ENCODE measurements around the gene TBX20. TPM values are rescaled to one million over a fixed set of nuclear protein-coding genes. Genes with fewer than 3 reads are reported as not detected.
"Not testable (repeated sequence)": the region's sequence is repeated elsewhere in the genome, so short reads cannot be mapped to it uniquely, and the experiment has no call there.

TBX20 gene
- total and polyA plus RNA-seq, 2 of the 13 experiments (the other 11 are each of a cell fraction or from before 2014, with no cell fraction given) = not detected

GRCh38 chr7:35180665-35181064 is 73.2 kb downstream of the TBX20 start:
- H3K4me2 ChIP-seq (ENCODE audit: low read depth, low read length); H3K9me3 ChIP-seq (ENCODE audit: low read length); intact Hi-C loops (cut with micrococcal nuclease; ENCODE audit: unreplicated experiment); CTCF ChIA-PET (ENCODE audit: low intra/inter-chr PET ratio, low total read pairs); H4K20me1 ChIP-seq (ENCODE audit: insufficient read depth, low read length); BruUV-seq (replicated peaks); ATAC-seq; H3K9ac ChIP-seq (ENCODE audit: insufficient read depth, low read depth, low read length); H2AFZ ChIP-seq (ENCODE audit: low read length); H3K27ac ChIP-seq (ENCODE audit: extremely low read length, insufficient read depth, low read length); H3K79me2 ChIP-seq (ENCODE audit: insufficient read depth, low read length); FAIRE-seq; H3K4me1 ChIP-seq (ENCODE audit: insufficient read depth, low read length); DNase-seq (ENCODE audit: low spot score); H3K27me3 ChIP-seq (ENCODE audit: control insufficient read depth in 1 of 2, insufficient read depth in 2 of 2, low read length in 2 of 2); POLR2A ChIA-PET; H3K4me3 ChIP-seq (replicated peaks in 1 of 3; ENCODE audit: insufficient read depth in 1 of 3, low read depth in 2 of 3, low read length in 3 of 3); H3K36me3 ChIP-seq (replicated peaks in 1 of 2; ENCODE audit: control insufficient read depth in 1 of 2, insufficient read depth in 2 of 2, low read length in 2 of 2): not testable (repeated sequence)
- in situ Hi-C loops (cut with HindIII; ENCODE audit: extremely low pct_ligation_motif_present, low pct_unique_long_range_greater_than_20kb) = loop anchor here (25.0 kb wide), 1 partner anchor 357 kb away; no protein-coding TSS in a partner anchor
- WGBS (ENCODE audit: low lambda C conversion rate) = 38% methylated on average over 6 of the region's 6 CpGs

- intact Hi-C loops (cut with micrococcal nuclease; ENCODE audit: unreplicated experiment); H4K20me1 ChIP-seq (ENCODE audit: insufficient read depth, low read length); DNase-seq (ENCODE audit: low spot score); H3K27me3 ChIP-seq (ENCODE audit: control insufficient read depth in 1 of 2, insufficient read depth in 2 of 2, low read length in 2 of 2); ATAC-seq; FAIRE-seq; H3K79me2 ChIP-seq (ENCODE audit: insufficient read depth, low read length); H3K4me3 ChIP-seq (replicated peaks in 1 of 3; ENCODE audit: insufficient read depth in 1 of 3, low read depth in 2 of 3, low read length in 3 of 3); H3K9me3 ChIP-seq (ENCODE audit: low read length); CTCF ChIA-PET (ENCODE audit: low intra/inter-chr PET ratio, low total read pairs); H3K36me3 ChIP-seq (replicated peaks in 1 of 2; ENCODE audit: control insufficient read depth in 1 of 2, insufficient read depth in 2 of 2, low read length in 2 of 2); BruUV-seq (replicated peaks); H2AFZ ChIP-seq (ENCODE audit: low read length); in situ Hi-C loops (cut with HindIII; ENCODE audit: extremely low pct_ligation_motif_present, low pct_unique_long_range_greater_than_20kb); H3K4me1 ChIP-seq (ENCODE audit: insufficient read depth, low read length); H3K4me2 ChIP-seq (ENCODE audit: low read depth, low read length); H3K9ac ChIP-seq (ENCODE audit: insufficient read depth, low read depth, low read length); H3K27ac ChIP-seq (ENCODE audit: extremely low read length, insufficient read depth, low read length); POLR2A ChIA-PET: not testable (repeated sequence)
- WGBS (ENCODE audit: low lambda C conversion rate) = 3% methylated on average over 2 of the region's 2 CpGs
Measured at GRCh38 chr7:35173176-35173575, 80.7 kb downstream of the TBX20 start.

- WGBS (ENCODE audit: low lambda C conversion rate) = 18% methylated on average over 4 of the region's 4 CpGs
- H3K27ac ChIP-seq (ENCODE audit: extremely low read length, insufficient read depth, low read length); ATAC-seq; intact Hi-C loops (cut with micrococcal nuclease; ENCODE audit: unreplicated experiment); DNase-seq (ENCODE audit: low spot score); POLR2A ChIA-PET; H3K9ac ChIP-seq (ENCODE audit: insufficient read depth, low read depth, low read length); H3K27me3 ChIP-seq (ENCODE audit: control insufficient read depth in 1 of 2, insufficient read depth in 2 of 2, low read length in 2 of 2); H2AFZ ChIP-seq (ENCODE audit: low read length); H3K36me3 ChIP-seq (replicated peaks in 1 of 2; ENCODE audit: control insufficient read depth in 1 of 2, insufficient read depth in 2 of 2, low read length in 2 of 2); in situ Hi-C loops (cut with HindIII; ENCODE audit: extremely low pct_ligation_motif_present, low pct_unique_long_range_greater_than_20kb); H3K4me1 ChIP-seq (ENCODE audit: insufficient read depth, low read length); H3K9me3 ChIP-seq (ENCODE audit: low read length); H4K20me1 ChIP-seq (ENCODE audit: insufficient read depth, low read length); H3K4me2 ChIP-seq (ENCODE audit: low read depth, low read length); CTCF ChIA-PET (ENCODE audit: low intra/inter-chr PET ratio, low total read pairs); H3K79me2 ChIP-seq (ENCODE audit: insufficient read depth, low read length); FAIRE-seq; BruUV-seq (replicated peaks); H3K4me3 ChIP-seq (replicated peaks in 1 of 3; ENCODE audit: insufficient read depth in 1 of 3, low read depth in 2 of 3, low read length in 3 of 3): not testable (repeated sequence)
Measured at GRCh38 chr7:35172131-35172530, 81.8 kb downstream of the TBX20 start.

GRCh38 chr7:35167658-35168057 is 86.2 kb downstream of the TBX20 start:
- H3K9me3 ChIP-seq (ENCODE audit: low read length); H3K4me3 ChIP-seq (replicated peaks in 1 of 3; ENCODE audit: insufficient read depth in 1 of 3, low read depth in 2 of 3, low read length in 3 of 3); H3K27ac ChIP-seq (ENCODE audit: extremely low read length, insufficient read depth, low read length); POLR2A ChIA-PET; H3K79me2 ChIP-seq (ENCODE audit: insufficient read depth, low read length); CTCF ChIA-PET (ENCODE audit: low intra/inter-chr PET ratio, low total read pairs); H3K4me2 ChIP-seq (ENCODE audit: low read depth, low read length); H4K20me1 ChIP-seq (ENCODE audit: insufficient read depth, low read length); intact Hi-C loops (cut with micrococcal nuclease; ENCODE audit: unreplicated experiment); H3K36me3 ChIP-seq (replicated peaks in 1 of 2; ENCODE audit: control insufficient read depth in 1 of 2, insufficient read depth in 2 of 2, low read length in 2 of 2); in situ Hi-C loops (cut with HindIII; ENCODE audit: extremely low pct_ligation_motif_present, low pct_unique_long_range_greater_than_20kb); H2AFZ ChIP-seq (ENCODE audit: low read length); H3K9ac ChIP-seq (ENCODE audit: insufficient read depth, low read depth, low read length); H3K4me1 ChIP-seq (ENCODE audit: insufficient read depth, low read length); FAIRE-seq; H3K27me3 ChIP-seq (ENCODE audit: control insufficient read depth in 1 of 2, insufficient read depth in 2 of 2, low read length in 2 of 2); BruUV-seq (replicated peaks); ATAC-seq; DNase-seq (ENCODE audit: low spot score): not testable (repeated sequence)
